Measurements from ENCODE around the gene ZNF423. TPM values are rescaled to one million over a fixed set of nuclear protein-coding genes. Genes with fewer than 3 reads are reported as not detected.

ZNF423 gene
- total RNA-seq, 1 donor from 2014 or later = 16.7 TPM

GRCh38 chr16:49697631-49698452 lies 158.1 kb downstream of the ZNF423 start:
- Histone ChIP-seq H3K4me3 (ENCODE audit: low read length in 3 of 3) (no peak overlapping the region), H3K4me1 (ENCODE audit: control insufficient read depth in 3 of 3, insufficient read depth in 3 of 3, low read length in 3 of 3) (peaks cover 17 to 27% (median 19%) of the 10 kb centered on the region in 3 donors), H3K36me3 (ENCODE audit: control insufficient read depth in 3 of 3, insufficient read depth in 3 of 3, low read length in 3 of 3) (no peaks in the 10 kb centered on the region), H3K9ac (ENCODE audit: low read depth in 1 of 3, low read length in 3 of 3) (no peak overlapping the region), H3K27ac (ENCODE audit: low read depth, low read length) (no peak overlapping the region), H3K27me3 (ENCODE audit: control insufficient read depth in 3 of 3, insufficient read depth in 3 of 3, low read length in 3 of 3) (no peaks in the 10 kb centered on the region), H3K9me3 (ENCODE audit: control insufficient read depth in 3 of 3, low read length in 3 of 3) (no peaks in the 10 kb centered on the region)

GRCh38 chr16:49696414-49697101 lies 159.4 kb downstream of the ZNF423 start:
- Histone ChIP-seq H3K4me1 (ENCODE audit: control insufficient read depth in 3 of 3, insufficient read depth in 3 of 3, low read length in 3 of 3) (peaks cover 13 to 19% (median 17%) of the 10 kb centered on the region in 3 donors), H3K27ac (ENCODE audit: low read depth, low read length) (no peak overlapping the region), H3K27me3 (ENCODE audit: control insufficient read depth in 3 of 3, insufficient read depth in 3 of 3, low read length in 3 of 3) (no peaks in the 10 kb centered on the region), H3K36me3 (ENCODE audit: control insufficient read depth in 3 of 3, insufficient read depth in 3 of 3, low read length in 3 of 3) (no peaks in the 10 kb centered on the region), H3K4me3 (ENCODE audit: low read length in 3 of 3) (no peak overlapping the region), H3K9ac (ENCODE audit: low read depth in 1 of 3, low read length in 3 of 3) (no peak overlapping the region), H3K9me3 (ENCODE audit: control insufficient read depth in 3 of 3, low read length in 3 of 3) (no peaks in the 10 kb centered on the region)

DNA sequence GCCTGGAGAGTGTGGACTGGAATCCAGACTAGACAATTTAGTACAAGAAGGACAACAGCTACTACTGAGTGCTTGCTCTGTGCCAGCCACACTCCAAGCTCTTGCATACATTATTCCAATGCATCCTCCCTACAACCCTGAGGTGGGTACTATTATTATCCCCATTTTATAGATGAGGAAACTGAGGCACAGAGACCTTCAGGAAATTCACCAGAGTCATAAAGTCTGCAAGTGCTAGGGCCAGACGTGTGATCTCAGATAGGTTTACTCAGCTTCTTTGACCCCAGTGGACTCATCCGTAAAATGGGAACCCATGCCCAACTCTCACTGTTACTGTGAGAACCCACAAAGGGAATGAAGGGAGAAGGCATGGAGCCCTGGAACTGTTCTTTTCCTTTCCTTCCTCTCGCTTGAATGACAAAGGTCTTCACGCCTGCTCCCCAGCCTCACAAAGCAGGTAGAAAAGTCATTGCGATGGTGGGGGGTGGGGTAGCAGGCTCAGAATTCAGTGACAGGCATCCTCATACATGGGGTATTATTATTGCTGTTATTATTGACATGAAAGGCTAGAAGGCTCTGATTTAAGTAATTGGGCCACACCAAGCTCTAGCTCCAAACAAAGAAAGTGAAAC lies 160.0 kb downstream of the ZNF423 start:
- Histone ChIP-seq H3K9ac (ENCODE audit: low read depth in 1 of 3, low read length in 3 of 3) (no peak overlapping the region), H3K27me3 (ENCODE audit: control insufficient read depth in 3 of 3, insufficient read depth in 3 of 3, low read length in 3 of 3) (no peaks in the 10 kb centered on the region), H3K9me3 (ENCODE audit: control insufficient read depth in 3 of 3, low read length in 3 of 3) (no peaks in the 10 kb centered on the region), H3K4me3 (ENCODE audit: low read length in 3 of 3) (no peak overlapping the region), H3K27ac (ENCODE audit: low read depth, low read length) (no peak overlapping the region), H3K4me1 (ENCODE audit: control insufficient read depth in 3 of 3, insufficient read depth in 3 of 3, low read length in 3 of 3) (peaks cover 12 to 14% (median 13%) of the 10 kb centered on the region in 3 donors), H3K36me3 (ENCODE audit: control insufficient read depth in 3 of 3, insufficient read depth in 3 of 3, low read length in 3 of 3) (no peaks in the 10 kb centered on the region)

DNA sequence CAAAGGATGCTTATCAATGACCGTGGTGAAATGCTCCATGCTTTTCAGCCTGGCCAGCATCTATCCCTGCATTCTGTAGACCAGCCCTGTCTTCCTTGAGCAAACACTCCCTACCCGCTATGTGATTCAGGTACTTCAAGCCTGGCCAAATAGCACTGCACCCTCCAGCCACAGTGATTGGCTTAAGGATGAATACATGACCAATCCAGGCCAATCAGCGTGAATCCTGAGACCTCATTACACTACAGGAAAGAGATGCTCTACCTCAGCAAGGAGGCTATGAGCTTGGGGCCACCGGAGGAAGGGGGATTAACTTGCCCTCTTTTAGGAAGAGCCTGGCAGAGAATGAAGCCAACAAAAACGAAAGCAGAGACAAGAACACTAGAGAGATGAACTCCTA lies 162.5 kb downstream of the ZNF423 start:
- Histone ChIP-seq H3K9me3 (ENCODE audit: control insufficient read depth in 3 of 3, low read length in 3 of 3) (no peaks in the 10 kb centered on the region), H3K27me3 (ENCODE audit: control insufficient read depth in 3 of 3, insufficient read depth in 3 of 3, low read length in 3 of 3) (no peaks in the 10 kb centered on the region), H3K36me3 (ENCODE audit: control insufficient read depth in 3 of 3, insufficient read depth in 3 of 3, low read length in 3 of 3) (peaks cover 0 to 4% (median 2%) of the 10 kb centered on the region in 3 donors), H3K27ac (ENCODE audit: low read depth, low read length) (no peak overlapping the region), H3K9ac (ENCODE audit: low read depth in 1 of 3, low read length in 3 of 3) (no peak overlapping the region), H3K4me3 (ENCODE audit: low read length in 3 of 3) (no peak overlapping the region), H3K4me1 (ENCODE audit: control insufficient read depth in 3 of 3, insufficient read depth in 3 of 3, low read length in 3 of 3) (no peaks in the 10 kb centered on the region)

DNA sequence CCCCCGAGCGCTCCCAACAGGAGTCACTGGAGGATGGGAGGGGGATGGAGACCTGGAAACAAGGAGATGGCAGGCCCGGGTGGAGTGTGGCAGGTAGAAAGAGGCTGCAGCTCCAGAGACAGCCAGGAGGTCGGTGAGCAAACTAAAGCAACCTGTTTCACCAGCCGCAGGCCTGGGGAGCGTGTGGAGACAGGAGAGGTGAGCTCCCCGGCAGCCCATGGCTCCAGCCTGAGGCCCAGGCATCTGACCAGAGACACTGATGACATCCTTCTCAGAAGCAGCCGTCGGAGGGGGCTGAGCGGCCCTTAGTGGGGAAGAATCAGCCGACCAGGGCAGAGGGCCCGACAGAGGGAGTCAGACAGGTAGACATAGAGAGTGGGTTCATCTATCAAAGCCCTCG lies 165.1 kb downstream of the ZNF423 start:
- H3K27me3 ChIP-seq (ENCODE audit: control insufficient read depth in 3 of 3, insufficient read depth in 3 of 3, low read length in 3 of 3) = no peaks in the 10 kb centered on the region
- H3K4me1 ChIP-seq (ENCODE audit: control insufficient read depth in 3 of 3, insufficient read depth in 3 of 3, low read length in 3 of 3) = no peaks in the 10 kb centered on the region
- H3K4me3 ChIP-seq (ENCODE audit: low read length in 3 of 3) = no peak overlapping the region
- H3K9ac ChIP-seq (ENCODE audit: low read depth in 1 of 3, low read length in 3 of 3) = no peak overlapping the region
- peaks cover 0 to 4% (median 2%) of the 10 kb centered on the region in 3 donors for H3K36me3 ChIP-seq (ENCODE audit: control insufficient read depth in 3 of 3, insufficient read depth in 3 of 3, low read length in 3 of 3)
- H3K9me3 ChIP-seq (ENCODE audit: control insufficient read depth in 3 of 3, low read length in 3 of 3) = no peaks in the 10 kb centered on the region
- H3K27ac ChIP-seq (ENCODE audit: low read depth, low read length) = no peak overlapping the region

- Histone ChIP-seq H3K27ac (ENCODE audit: low read depth, low read length) (no peak overlapping the region), H3K4me3 (ENCODE audit: low read length in 3 of 3) (no peak overlapping the region), H3K9me3 (ENCODE audit: control insufficient read depth in 3 of 3, low read length in 3 of 3) (no peaks in the 10 kb centered on the region), H3K4me1 (ENCODE audit: control insufficient read depth in 3 of 3, insufficient read depth in 3 of 3, low read length in 3 of 3) (no peaks in the 10 kb centered on the region), H3K36me3 (ENCODE audit: control insufficient read depth in 3 of 3, insufficient read depth in 3 of 3, low read length in 3 of 3) (peaks cover 0 to 4% (median 2%) of the 10 kb centered on the region in 3 donors), H3K27me3 (ENCODE audit: control insufficient read depth in 3 of 3, insufficient read depth in 3 of 3, low read length in 3 of 3) (no peaks in the 10 kb centered on the region), H3K9ac (ENCODE audit: low read depth in 1 of 3, low read length in 3 of 3) (no peak overlapping the region)
Measured at GRCh38 chr16:49688036-49688697, 167.7 kb downstream of the ZNF423 start.

DNA sequence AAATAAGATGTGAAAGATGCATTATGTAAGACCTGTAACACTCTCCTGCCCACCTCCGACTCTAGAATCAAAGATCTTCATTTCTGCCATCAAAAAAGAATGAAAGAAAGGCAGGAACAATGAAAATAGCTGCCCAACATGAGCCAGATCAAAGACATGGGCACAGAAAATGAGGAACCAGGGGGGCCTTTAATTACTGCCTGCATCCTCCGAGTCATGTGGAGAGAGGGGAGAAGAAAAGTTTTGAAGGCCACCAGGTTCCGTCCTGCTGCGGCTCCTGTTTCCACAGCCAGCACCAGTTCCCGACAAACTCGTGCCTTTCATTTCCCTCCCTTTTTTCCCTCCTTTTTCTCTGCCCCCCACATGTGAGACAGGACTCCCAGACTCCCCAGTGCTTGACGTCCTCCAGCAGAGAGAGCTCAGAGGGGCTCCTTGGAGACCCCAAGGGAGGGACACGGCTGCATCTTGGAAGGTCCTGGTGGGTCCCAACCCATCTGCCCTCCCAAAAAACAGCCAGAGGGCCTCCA lies 168.4 kb downstream of the ZNF423 start:
- no peak overlapping the region for H3K4me3 ChIP-seq (ENCODE audit: low read length in 3 of 3)
- H3K9me3 ChIP-seq (ENCODE audit: control insufficient read depth in 3 of 3, low read length in 3 of 3) = no peaks in the 10 kb centered on the region
- H3K27ac ChIP-seq (ENCODE audit: low read depth, low read length) = no peak overlapping the region
- no peak overlapping the region for H3K9ac ChIP-seq (ENCODE audit: low read depth in 1 of 3, low read length in 3 of 3)
- H3K27me3 ChIP-seq (ENCODE audit: control insufficient read depth in 3 of 3, insufficient read depth in 3 of 3, low read length in 3 of 3) = no peaks in the 10 kb centered on the region
- peaks cover 0 to 4% (median 2%) of the 10 kb centered on the region in 3 donors for H3K36me3 ChIP-seq (ENCODE audit: control insufficient read depth in 3 of 3, insufficient read depth in 3 of 3, low read length in 3 of 3)
- H3K4me1 ChIP-seq (ENCODE audit: control insufficient read depth in 3 of 3, insufficient read depth in 3 of 3, low read length in 3 of 3) = no peaks in the 10 kb centered on the region

- Histone ChIP-seq H3K9ac (ENCODE audit: low read depth in 1 of 3, low read length in 3 of 3) (no peak overlapping the region), H3K9me3 (ENCODE audit: control insufficient read depth in 3 of 3, low read length in 3 of 3) (peaks cover 2 to 5% (median 3%) of the 10 kb centered on the region in 3 donors), H3K27me3 (ENCODE audit: control insufficient read depth in 3 of 3, insufficient read depth in 3 of 3, low read length in 3 of 3) (no peaks in the 10 kb centered on the region), H3K4me1 (ENCODE audit: control insufficient read depth in 3 of 3, insufficient read depth in 3 of 3, low read length in 3 of 3) (no peaks in the 10 kb centered on the region), H3K4me3 (ENCODE audit: low read length in 3 of 3) (no peak overlapping the region), H3K36me3 (ENCODE audit: control insufficient read depth in 3 of 3, insufficient read depth in 3 of 3, low read length in 3 of 3) (peaks cover 0 to 6% (median 4%) of the 10 kb centered on the region in 3 donors), H3K27ac (ENCODE audit: low read depth, low read length) (no peak overlapping the region)
Measured at GRCh38 chr16:49684696-49685095, 171.2 kb downstream of the ZNF423 start.

GRCh38 chr16:49682577-49683165 lies 173.2 kb downstream of the ZNF423 start:
- Histone ChIP-seq H3K4me3 (ENCODE audit: low read length in 3 of 3) (no peak overlapping the region), H3K36me3 (ENCODE audit: control insufficient read depth in 3 of 3, insufficient read depth in 3 of 3, low read length in 3 of 3) (peaks cover 0 to 4% (median 0%) of the 10 kb centered on the region in 3 donors), H3K9ac (ENCODE audit: low read depth in 1 of 3, low read length in 3 of 3) (no peak overlapping the region), H3K27me3 (ENCODE audit: control insufficient read depth in 3 of 3, insufficient read depth in 3 of 3, low read length in 3 of 3) (no peaks in the 10 kb centered on the region), H3K9me3 (ENCODE audit: control insufficient read depth in 3 of 3, low read length in 3 of 3) (peaks cover 2 to 5% (median 3%) of the 10 kb centered on the region in 3 donors), H3K27ac (ENCODE audit: low read depth, low read length) (no peak overlapping the region), H3K4me1 (ENCODE audit: control insufficient read depth in 3 of 3, insufficient read depth in 3 of 3, low read length in 3 of 3) (no peaks in the 10 kb centered on the region)
